Nephron progenitor cell (in vitro differentiated cells): ENCODE data around the gene PIK3C2G.

ENCODE experiments used
- DNase-seq: peaks from one replicate; pipeline ENCODE4 v3.0.0; 2021
- H3K27ac Mint-ChIP-seq: 2 replicates; pipeline ENCODE4 v1.8.0; 2021; ENCODE audit warnings: mild to moderate bottlenecking, moderate library complexity, mixed read lengths
- H3K27me3 Mint-ChIP-seq: 2 replicates; pipeline ENCODE4 v1.8.0; 2021; ENCODE audit warnings: mild to moderate bottlenecking, low read depth, mixed read lengths; ENCODE audit not compliant: poor library complexity
- H3K36me3 Mint-ChIP-seq: 2 replicates; pipeline ENCODE4 v1.8.0; 2021; ENCODE audit warnings: low read depth, mixed read lengths
- H3K4me1 Mint-ChIP-seq: 2 replicates; pipeline ENCODE4 v1.8.0; 2021; ENCODE audit warnings: mixed read lengths
- H3K4me3 Mint-ChIP-seq: 2 replicates; pipeline ENCODE4 v1.8.0; 2021; ENCODE audit warnings: mild to moderate bottlenecking, moderate library complexity, mixed read lengths
- H3K9me3 Mint-ChIP-seq: 2 replicates; pipeline ENCODE4 v1.8.0; 2021; ENCODE audit warnings: mild to moderate bottlenecking, moderate library complexity, mixed read lengths
- TF ChIP-seq, protein P1 (sequence below): fragments of 200-600 bp; sonication (generic); IDR thresholded peaks from 2 replicates; pipeline ENCODE4 v1.5.0; 2021; ENCODE audit warnings: antibody characterized with exemption

The PIK3C2G gene

DNA sequence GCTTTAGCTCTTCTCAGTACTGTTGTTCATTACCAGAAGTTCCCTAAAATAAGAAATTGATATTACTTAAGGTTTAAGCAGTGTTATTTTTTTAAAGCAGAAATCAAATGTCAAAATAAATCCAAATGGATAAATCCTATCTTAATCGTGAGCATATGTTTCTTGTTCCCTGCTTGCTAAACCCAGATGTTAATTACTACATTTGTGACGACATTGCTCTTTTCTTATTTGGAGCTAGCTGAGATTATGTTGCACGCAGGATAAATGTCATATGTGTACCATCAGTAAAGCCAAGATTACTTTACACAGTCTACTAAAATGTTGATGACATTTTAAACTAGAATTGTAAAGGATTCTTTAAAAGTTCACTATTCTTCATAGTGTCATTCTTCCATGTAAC lies 319.0 kb downstream of the PIK3C2G start:
- H3K27me3 Mint-ChIP-seq, result no peaks in the 10 kb centered on the region
- peaks cover 20% of the 10 kb centered on the region for H3K9me3 Mint-ChIP-seq
- H3K4me1 Mint-ChIP-seq, result no peaks in the 10 kb centered on the region
- H3K4me3 Mint-ChIP-seq, result no peak overlapping the region
- H3K36me3 Mint-ChIP-seq, result no peaks in the 10 kb centered on the region
- H3K27ac Mint-ChIP-seq, result no peak overlapping the region
- DNase-seq, result no peak
- TF ChIP-seq, protein P1, sequence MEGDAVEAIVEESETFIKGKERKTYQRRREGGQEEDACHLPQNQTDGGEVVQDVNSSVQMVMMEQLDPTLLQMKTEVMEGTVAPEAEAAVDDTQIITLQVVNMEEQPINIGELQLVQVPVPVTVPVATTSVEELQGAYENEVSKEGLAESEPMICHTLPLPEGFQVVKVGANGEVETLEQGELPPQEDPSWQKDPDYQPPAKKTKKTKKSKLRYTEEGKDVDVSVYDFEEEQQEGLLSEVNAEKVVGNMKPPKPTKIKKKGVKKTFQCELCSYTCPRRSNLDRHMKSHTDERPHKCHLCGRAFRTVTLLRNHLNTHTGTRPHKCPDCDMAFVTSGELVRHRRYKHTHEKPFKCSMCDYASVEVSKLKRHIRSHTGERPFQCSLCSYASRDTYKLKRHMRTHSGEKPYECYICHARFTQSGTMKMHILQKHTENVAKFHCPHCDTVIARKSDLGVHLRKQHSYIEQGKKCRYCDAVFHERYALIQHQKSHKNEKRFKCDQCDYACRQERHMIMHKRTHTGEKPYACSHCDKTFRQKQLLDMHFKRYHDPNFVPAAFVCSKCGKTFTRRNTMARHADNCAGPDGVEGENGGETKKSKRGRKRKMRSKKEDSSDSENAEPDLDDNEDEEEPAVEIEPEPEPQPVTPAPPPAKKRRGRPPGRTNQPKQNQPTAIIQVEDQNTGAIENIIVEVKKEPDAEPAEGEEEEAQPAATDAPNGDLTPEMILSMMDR, result no peak

DNA sequence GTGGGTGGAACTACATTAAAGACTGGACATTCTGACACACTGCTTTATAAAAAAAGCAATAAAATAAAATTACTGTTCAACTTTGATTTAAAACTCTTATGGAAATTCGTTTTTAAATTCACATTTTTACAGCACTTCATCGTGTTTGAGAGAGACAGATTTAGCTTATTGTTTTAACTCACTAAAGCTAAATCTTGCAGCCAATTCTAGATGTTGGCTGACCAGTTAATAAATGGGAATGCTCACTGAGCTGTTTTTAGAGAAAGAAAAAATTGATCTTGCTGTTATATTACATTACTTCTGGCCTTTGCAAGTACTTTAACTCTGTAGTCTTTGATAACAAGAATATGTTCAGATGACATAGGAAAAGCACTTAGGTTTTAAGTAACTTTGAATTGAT lies 319.4 kb downstream of the PIK3C2G start:
- Mint-ChIP-seq H3K9me3 (peaks cover 24% of the 10 kb centered on the region), H3K27me3 (no peaks in the 10 kb centered on the region), H3K4me3 (no peak overlapping the region), H3K27ac (no peak overlapping the region), H3K36me3 (no peaks in the 10 kb centered on the region), H3K4me1 (no peaks in the 10 kb centered on the region)
- DNase-seq, result no peak
- TF ChIP-seq, protein P1, result no peak

DNA sequence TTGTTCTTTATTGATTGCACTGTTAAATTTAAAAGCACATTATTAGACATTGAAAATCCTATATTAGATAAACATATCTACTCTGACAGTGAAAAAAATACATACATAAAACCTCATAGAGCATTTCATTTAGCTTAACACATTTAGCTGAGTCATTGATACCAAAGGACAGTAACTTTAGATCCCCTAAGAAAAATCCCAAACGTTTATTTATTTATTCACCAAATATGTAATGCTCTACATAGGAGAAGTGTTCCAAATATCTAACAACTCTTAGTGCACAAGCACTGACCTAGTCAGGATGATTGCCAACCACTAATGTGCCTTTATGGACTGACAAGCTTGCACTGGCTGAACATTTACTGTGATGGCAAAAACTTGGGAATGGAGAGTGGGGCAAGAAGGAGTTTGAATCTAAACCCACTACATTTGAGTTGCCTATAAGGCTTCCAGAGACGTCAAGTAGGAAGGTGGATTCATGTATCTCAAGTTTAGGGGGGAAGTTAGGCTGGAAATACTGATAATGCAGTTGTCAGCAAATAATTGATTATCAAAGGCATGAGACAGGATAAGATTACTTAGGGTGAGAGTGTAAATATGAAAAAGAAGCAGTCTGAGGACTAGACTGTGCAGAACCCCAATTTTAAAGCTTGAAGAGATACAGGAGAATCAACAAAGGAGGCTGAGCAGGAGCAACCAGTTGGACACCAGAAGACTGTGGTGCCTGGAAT lies 320.1 kb downstream of the PIK3C2G start:
- no peaks in the 10 kb centered on the region for H3K4me1 Mint-ChIP-seq
- H3K4me3 Mint-ChIP-seq, result no peak overlapping the region
- no peaks in the 10 kb centered on the region for H3K27me3 Mint-ChIP-seq
- no peaks in the 10 kb centered on the region for H3K36me3 Mint-ChIP-seq
- H3K27ac Mint-ChIP-seq, result no peak overlapping the region
- TF ChIP-seq, protein P1, result no peak
- peaks cover 31% of the 10 kb centered on the region for H3K9me3 Mint-ChIP-seq
- no peak for DNase-seq

DNA sequence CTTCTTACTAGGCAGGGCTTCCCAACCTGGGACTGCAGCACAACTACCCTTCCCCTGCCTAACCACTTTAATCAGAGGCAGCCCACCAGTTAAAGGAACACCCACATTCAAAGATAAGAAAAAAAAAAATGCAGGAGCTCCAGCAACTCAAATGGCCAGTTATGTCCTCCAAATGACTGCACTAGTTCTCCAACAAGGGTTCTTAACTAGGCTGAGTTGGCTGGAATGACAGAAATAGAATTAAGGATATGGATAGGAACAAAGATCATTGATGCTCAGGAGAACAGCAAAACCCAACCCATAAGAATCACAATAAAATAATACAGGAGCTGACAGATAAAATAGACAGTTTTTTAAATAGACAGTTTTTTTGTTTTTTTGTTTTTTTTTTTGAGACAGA lies 322.3 kb downstream of the PIK3C2G start:
- H3K27me3 Mint-ChIP-seq, result no peaks in the 10 kb centered on the region
- no peaks in the 10 kb centered on the region for H3K4me1 Mint-ChIP-seq
- H3K27ac Mint-ChIP-seq, result no peak overlapping the region
- no peak overlapping the region for H3K4me3 Mint-ChIP-seq
- H3K36me3 Mint-ChIP-seq, result no peaks in the 10 kb centered on the region
- TF ChIP-seq, protein P1, result no peak
- no peak for DNase-seq
- peaks cover 49% of the 10 kb centered on the region for H3K9me3 Mint-ChIP-seq

DNA sequence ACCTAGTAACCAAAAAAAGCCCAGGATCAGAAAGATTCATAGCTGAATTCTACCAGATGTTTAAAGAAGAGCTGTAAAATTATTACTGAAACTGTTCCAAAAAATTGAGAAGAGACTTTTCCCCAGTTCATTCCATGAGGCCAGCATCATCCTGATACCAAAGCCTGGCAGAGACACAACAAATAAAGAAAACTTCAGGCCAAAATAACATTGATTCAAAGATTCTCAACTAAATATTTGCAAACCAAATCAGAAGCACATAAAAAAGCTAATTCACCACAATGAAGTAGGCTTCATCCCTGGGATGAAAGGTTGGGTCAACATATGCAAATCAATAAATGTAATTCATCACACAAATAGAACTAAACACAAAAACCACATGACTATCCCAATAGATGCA lies 325.3 kb downstream of the PIK3C2G start:
- Mint-ChIP-seq H3K36me3 (no peaks in the 10 kb centered on the region), H3K9me3 (peaks cover 49% of the 10 kb centered on the region), H3K27ac (no peak overlapping the region), H3K4me3 (no peak overlapping the region), H3K27me3 (no peaks in the 10 kb centered on the region), H3K4me1 (no peaks in the 10 kb centered on the region)
- TF ChIP-seq, protein P1, result no peak
- DNase-seq, result no peak

DNA sequence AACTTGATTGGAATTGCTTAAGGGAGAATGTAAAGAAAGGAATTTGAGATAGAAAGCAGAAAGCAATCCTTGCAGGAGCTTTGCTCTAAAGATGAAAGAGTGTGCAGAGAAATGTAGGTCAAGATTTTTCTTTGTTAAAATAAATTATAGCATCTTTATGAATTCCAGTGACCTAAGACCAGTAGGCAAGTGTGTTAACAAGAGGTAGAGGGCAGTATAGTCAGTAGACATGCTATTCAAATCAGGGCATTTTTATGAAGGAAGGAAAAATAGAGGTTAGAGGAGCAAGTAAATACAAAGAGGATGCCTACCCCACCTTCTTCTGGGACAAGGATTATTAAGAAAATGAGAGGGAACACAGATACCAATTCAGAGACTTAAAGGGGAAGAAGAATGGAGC lies 328.0 kb downstream of the PIK3C2G start:
- Mint-ChIP-seq H3K36me3 (no peaks in the 10 kb centered on the region), H3K27me3 (no peaks in the 10 kb centered on the region), H3K4me3 (no peak overlapping the region), H3K27ac (no peak overlapping the region), H3K9me3 (peaks cover 39% of the 10 kb centered on the region), H3K4me1 (no peaks in the 10 kb centered on the region)
- DNase-seq, result no peak
- TF ChIP-seq, protein P1, result no peak
